KMS-11 (cell line): Measurements from ENCODE around the gene PHPT1.

Experiments used
- H2AFZ ChIP-seq: fragments of 200-600 bp; sonication (generic); 2 replicates; pipeline ENCODE4 v1.6.1; 2016; ENCODE audit warnings: antibody characterized with exemption, mixed run types, low read depth
- H3K27ac ChIP-seq: fragments of 200-600 bp; sonication (generic); 2 replicates; pipeline ENCODE4 v1.6.1; 2016; ENCODE audit warnings: mild to moderate bottlenecking, mixed run types
- H3K27me3 ChIP-seq: fragments of 200-600 bp; sonication (generic); 2 replicates; pipeline ENCODE4 v1.6.1; 2017; ENCODE audit warnings: mild to moderate bottlenecking, low read depth, mixed run types, moderate library complexity; ENCODE audit not compliant: insufficient read depth
- H3K36me3 ChIP-seq: fragments of 200-600 bp; sonication (generic); 2 replicates; pipeline ENCODE4 v1.6.1; 2017; ENCODE audit warnings: mild to moderate bottlenecking, mixed run types; ENCODE audit not compliant: insufficient read depth
- H3K4me1 ChIP-seq: fragments of 200-600 bp; sonication (generic); 2 replicates; pipeline ENCODE4 v1.6.1; 2016; ENCODE audit warnings: mild to moderate bottlenecking, low read depth, mixed run types; ENCODE audit not compliant: poor library complexity, severe bottlenecking
- H3K4me2 ChIP-seq: fragments of 200-600 bp; sonication (generic); 2 replicates; pipeline ENCODE4 v1.7.0; 2016; ENCODE audit warnings: mild to moderate bottlenecking, mixed run types
- H3K4me3 ChIP-seq: fragments of 200-600 bp; sonication (generic); IDR thresholded peaks from 2 replicates; pipeline ENCODE4 v1.6.1; 2017; ENCODE audit warnings: low read depth, low read length, mixed read lengths; ENCODE audit not compliant: insufficient read depth
- H3K79me2 ChIP-seq: fragments of 200-600 bp; sonication (generic); 2 replicates; pipeline ENCODE4 v1.6.1; 2016; ENCODE audit warnings: low read depth, mixed run types; ENCODE audit not compliant: insufficient read depth
- H3K9ac ChIP-seq: fragments of 200-600 bp; sonication (generic); 2 replicates; pipeline ENCODE4 v1.6.1; 2016; ENCODE audit warnings: mild to moderate bottlenecking, mixed run types
- H4K20me1 ChIP-seq: fragments of 200-600 bp; sonication (generic); 2 replicates; pipeline ENCODE4 v1.6.1; 2016; ENCODE audit warnings: mild to moderate bottlenecking, mixed run types; ENCODE audit not compliant: insufficient read depth
- TF ChIP-seq, protein P1 (sequence below): fragments of 200-600 bp; sonication (generic); conservative IDR thresholded peaks from 2 replicates; pipeline ENCODE4 v1.6.1; 2017; ENCODE audit warnings: low read depth, mild to moderate bottlenecking, antibody characterized with exemption, low read length, moderate library complexity, mixed read lengths

PHPT1 gene

DNA sequence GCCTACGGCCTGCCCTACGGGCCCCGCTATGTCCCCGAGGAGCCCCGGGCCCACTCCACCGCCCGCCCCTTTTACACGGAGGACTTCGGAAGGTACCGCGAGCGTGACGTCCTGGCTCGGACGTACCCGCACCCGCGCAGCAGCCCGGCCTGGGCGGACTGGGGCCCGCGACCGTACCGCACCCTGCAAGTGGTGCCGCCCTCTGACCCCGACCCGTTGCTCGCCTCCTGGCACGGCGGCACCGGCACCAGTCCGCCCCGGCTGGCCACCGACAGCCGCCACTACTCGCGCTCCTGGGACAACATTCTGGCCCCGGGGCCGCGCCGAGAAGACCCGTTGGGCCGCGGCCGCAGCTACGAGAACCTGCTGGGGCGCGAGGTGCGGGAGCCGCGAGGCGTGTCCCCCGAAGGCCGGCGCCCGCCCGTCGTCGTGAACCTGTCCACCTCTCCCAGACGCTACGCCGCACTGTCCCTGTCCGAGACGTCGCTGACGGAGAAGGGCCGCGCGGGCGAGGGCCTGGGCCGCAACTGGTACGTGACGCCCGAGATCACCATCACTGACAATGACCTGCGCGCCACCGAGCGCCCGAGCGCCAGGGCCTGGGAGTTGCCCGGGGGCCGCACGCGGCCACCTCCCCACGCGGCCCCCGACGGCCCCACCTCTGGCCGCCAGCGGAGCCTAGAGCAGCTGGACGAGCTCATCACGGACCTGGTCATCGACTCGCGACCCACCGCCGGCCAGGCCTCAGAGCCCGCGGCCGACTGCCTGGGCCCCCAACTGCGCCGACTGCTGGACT lies 3.5 kb upstream of the PHPT1 start:
- H3K27ac ChIP-seq = no peak overlapping the region
- H3K9ac ChIP-seq = no peak overlapping the region
- TF ChIP-seq, protein P1, sequence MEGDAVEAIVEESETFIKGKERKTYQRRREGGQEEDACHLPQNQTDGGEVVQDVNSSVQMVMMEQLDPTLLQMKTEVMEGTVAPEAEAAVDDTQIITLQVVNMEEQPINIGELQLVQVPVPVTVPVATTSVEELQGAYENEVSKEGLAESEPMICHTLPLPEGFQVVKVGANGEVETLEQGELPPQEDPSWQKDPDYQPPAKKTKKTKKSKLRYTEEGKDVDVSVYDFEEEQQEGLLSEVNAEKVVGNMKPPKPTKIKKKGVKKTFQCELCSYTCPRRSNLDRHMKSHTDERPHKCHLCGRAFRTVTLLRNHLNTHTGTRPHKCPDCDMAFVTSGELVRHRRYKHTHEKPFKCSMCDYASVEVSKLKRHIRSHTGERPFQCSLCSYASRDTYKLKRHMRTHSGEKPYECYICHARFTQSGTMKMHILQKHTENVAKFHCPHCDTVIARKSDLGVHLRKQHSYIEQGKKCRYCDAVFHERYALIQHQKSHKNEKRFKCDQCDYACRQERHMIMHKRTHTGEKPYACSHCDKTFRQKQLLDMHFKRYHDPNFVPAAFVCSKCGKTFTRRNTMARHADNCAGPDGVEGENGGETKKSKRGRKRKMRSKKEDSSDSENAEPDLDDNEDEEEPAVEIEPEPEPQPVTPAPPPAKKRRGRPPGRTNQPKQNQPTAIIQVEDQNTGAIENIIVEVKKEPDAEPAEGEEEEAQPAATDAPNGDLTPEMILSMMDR = no peak
- H2AFZ ChIP-seq = no peak overlapping the region
- H3K4me3 ChIP-seq = no peak overlapping the region
- no peak overlapping the region for H3K4me2 ChIP-seq
- H3K4me1 ChIP-seq = peaks cover 29% of the 10 kb centered on the region
- H3K79me2 ChIP-seq = no peaks in the 10 kb centered on the region
- no peaks in the 10 kb centered on the region for H3K36me3 ChIP-seq
- H4K20me1 ChIP-seq = no peaks in the 10 kb centered on the region
- H3K27me3 ChIP-seq = no peaks in the 10 kb centered on the region

DNA sequence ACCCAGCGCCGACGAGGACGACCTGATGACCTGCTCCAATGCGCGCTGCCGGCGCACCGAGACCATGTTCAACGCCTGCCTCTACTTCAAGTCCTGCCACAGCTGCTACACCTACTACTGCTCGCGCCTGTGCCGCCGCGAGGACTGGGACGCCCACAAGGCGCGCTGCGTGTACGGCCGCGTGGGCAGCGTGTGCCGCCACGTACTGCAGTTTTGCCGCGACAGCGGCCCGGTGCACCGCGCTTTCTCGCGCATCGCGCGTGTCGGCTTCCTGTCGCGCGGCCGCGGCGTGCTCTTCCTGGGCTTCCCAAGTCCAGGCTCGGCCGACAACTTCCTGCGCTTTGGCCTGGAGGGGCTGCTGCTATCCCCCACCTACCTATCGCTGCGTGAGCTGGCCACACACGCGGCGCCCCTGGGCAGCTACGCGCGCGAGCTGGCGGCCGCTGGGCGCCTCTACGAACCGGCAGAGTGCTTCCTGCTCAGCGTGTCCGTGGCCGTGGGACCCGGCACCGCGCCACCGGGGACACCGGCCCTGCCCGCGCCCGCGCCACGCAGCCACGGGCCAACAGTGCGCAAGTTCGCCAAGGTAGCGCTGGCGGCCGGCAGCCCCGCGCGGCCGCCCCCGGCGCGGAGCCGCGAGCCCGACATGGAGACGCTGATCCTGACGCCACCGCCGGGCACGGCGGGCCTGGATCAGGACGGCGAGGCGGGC lies 2.7 kb upstream of the PHPT1 start:
- no peak overlapping the region for H3K4me3 ChIP-seq

GRCh38 chr9:136847088-136847825 lies 2.0 kb upstream of the PHPT1 start:
- H3K9ac ChIP-seq = no peak overlapping the region

More for the DNA sequence above, 2.7 kb upstream of the PHPT1 start:
- Histone ChIP-seq H3K79me2 (no peaks in the 10 kb centered on the region), H3K4me1 (peaks cover 21% of the 10 kb centered on the region), H3K36me3 (no peaks in the 10 kb centered on the region), H3K9ac (no peak overlapping the region), H3K4me2 (no peak overlapping the region), H2AFZ (no peak overlapping the region), H3K27ac (no peak overlapping the region), H4K20me1 (no peaks in the 10 kb centered on the region), H3K27me3 (no peaks in the 10 kb centered on the region)
- TF ChIP-seq, protein P1 = no peak

GRCh38 chr9:136847826-136848392 lies 1.3 kb upstream of the PHPT1 start:
- TF ChIP-seq, protein P1 = no peak
- Histone ChIP-seq H4K20me1 (no peaks in the 10 kb centered on the region), H3K4me3 (no peak overlapping the region), H3K79me2 (no peaks in the 10 kb centered on the region), H3K9ac (peak overlapping the region; percentile 55; the same call in 1 of the 2 replicates), H3K4me2 (peak overlapping the region; percentile 76), H2AFZ (peak overlapping the region; percentile 45), H3K27me3 (no peaks in the 10 kb centered on the region), H3K36me3 (no peaks in the 10 kb centered on the region), H3K27ac (peak overlapping the region; percentile 44; the same call in 1 of the 2 replicates), H3K4me1 (peaks cover 14% of the 10 kb centered on the region)

More at GRCh38 chr9:136847088-136847825, 2.0 kb upstream of the PHPT1 start:
- peaks cover 14% of the 10 kb centered on the region for H3K4me1 ChIP-seq
- no peaks in the 10 kb centered on the region for H3K36me3 ChIP-seq
- H3K27me3 ChIP-seq = no peaks in the 10 kb centered on the region
- peak overlapping the region; percentile 45 for H2AFZ ChIP-seq
- no peaks in the 10 kb centered on the region for H4K20me1 ChIP-seq
- TF ChIP-seq, protein P1 = no peak
- no peak overlapping the region for H3K27ac ChIP-seq
- H3K4me2 ChIP-seq = peak overlapping the region; percentile 76; the same call in 1 of the 2 replicates
- H3K79me2 ChIP-seq = no peaks in the 10 kb centered on the region
- H3K4me3 ChIP-seq = no peak overlapping the region
